ENCODE data around the gene UNC13B. TPM values are rescaled to one million over a fixed set of nuclear protein-coding genes. Genes with fewer than 3 reads are reported as not detected.

UNC13B gene
- total RNA-seq, 4 donors from 2014 or later, result 28.0 to 39.3 (median 34.3) TPM

DNA sequence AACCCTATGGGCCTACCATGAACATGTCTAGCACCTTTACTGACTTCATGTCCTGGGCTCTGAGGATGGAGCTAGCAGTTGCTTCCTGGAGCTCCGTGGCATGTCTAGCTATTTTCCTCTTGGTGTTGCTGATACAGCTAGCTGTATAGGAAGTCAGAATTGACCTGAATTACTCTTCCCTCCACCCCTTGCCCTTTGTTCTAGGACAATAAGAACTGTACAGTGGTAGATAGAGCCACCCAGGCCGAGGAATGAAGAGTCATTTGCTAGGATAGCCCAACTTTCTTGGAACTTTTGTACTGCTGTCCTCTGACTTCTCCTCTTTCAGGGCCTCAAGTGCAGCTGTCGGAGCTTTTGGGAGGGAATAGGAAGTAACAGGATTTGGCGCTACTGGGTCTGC is 218.2 kb downstream of the UNC13B start:
- Histone ChIP-seq H3K27ac (no peak overlapping the region), H3K36me3 (peaks cover 0 to 97% (median 0%) of the 10 kb centered on the region in 3 donors), H3K27me3 (no peaks in the 10 kb centered on the region), H3K9me3 (no peaks in the 10 kb centered on the region), H3K4me3 (no peak overlapping the region), H3K4me1 (no peaks in the 10 kb centered on the region)
- WGBS, 2 donors, result 79 to 86% methylated on average over 4 of the region's 4 CpGs
- TF ChIP-seq EP300 (IDR thresholded peaks at IDR 0.05), result no peak
- TF ChIP-seq, protein P1, sequence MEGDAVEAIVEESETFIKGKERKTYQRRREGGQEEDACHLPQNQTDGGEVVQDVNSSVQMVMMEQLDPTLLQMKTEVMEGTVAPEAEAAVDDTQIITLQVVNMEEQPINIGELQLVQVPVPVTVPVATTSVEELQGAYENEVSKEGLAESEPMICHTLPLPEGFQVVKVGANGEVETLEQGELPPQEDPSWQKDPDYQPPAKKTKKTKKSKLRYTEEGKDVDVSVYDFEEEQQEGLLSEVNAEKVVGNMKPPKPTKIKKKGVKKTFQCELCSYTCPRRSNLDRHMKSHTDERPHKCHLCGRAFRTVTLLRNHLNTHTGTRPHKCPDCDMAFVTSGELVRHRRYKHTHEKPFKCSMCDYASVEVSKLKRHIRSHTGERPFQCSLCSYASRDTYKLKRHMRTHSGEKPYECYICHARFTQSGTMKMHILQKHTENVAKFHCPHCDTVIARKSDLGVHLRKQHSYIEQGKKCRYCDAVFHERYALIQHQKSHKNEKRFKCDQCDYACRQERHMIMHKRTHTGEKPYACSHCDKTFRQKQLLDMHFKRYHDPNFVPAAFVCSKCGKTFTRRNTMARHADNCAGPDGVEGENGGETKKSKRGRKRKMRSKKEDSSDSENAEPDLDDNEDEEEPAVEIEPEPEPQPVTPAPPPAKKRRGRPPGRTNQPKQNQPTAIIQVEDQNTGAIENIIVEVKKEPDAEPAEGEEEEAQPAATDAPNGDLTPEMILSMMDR (IDR thresholded peaks at IDR 0.05), result no peak
- no peak for TF ChIP-seq POLR2A (IDR thresholded peaks at IDR 0.05)
- DNase-seq (ENCODE audit: low spot score in 2 of 2), result no peak

DNA sequence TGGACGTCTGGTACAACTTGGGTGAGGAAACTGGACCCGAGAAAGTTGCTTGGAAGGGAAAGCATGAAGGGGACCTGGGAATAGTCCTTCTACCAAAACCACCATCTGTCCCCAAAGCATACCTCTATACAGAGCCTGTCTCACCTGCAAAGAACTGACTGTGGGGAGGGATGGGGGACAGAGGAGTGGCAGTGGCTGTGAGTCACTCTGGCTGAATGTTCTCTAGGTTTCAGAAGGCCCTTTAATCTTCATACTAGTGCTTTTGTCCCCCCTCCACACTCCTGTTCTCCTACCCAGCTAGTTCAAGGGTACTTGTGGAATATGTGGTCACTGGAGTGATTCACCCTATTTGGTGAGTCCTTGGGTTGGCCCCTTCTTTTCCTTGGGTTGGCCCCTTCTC is 218.8 kb downstream of the UNC13B start:
- Histone ChIP-seq H3K4me3 (no peak overlapping the region), H3K27ac (no peak overlapping the region), H3K9me3 (no peaks in the 10 kb centered on the region), H3K36me3 (peaks cover 0 to 97% (median 0%) of the 10 kb centered on the region in 3 donors), H3K27me3 (no peaks in the 10 kb centered on the region), H3K4me1 (no peaks in the 10 kb centered on the region)
- WGBS, 2 donors, result 90 to 91% methylated on average over 2 of the region's 2 CpGs
- TF ChIP-seq POLR2A (IDR thresholded peaks at IDR 0.05) (no peak), EP300 (IDR thresholded peaks at IDR 0.05) (no peak)
- TF ChIP-seq, protein P1 (IDR thresholded peaks at IDR 0.05), result no peak
- no peak for DNase-seq (ENCODE audit: low spot score in 2 of 2)

DNA sequence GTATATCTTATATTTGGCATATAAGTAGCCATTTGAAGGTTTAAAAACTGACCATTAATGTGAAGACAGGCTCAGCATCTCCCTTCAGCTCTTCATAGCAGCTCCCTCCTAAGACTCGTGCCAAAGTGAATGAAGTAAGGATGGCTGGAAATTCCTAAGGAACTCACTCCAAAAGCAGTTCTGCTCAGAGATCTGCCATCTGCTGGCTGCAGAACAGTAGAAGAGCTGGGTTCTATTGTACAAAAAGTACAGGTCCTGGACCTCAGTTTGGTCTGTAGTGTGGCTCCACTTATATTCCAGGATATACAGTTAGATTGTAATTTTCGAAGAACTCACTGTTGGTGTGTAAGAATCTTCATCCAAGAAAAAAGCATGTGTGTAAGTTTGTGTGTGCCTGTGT is 223.2 kb downstream of the UNC13B start:
- TF ChIP-seq, protein P1 (IDR thresholded peaks at IDR 0.05), result peak in 1 of 5 experiments; percentile 32
- no peak for TF ChIP-seq POLR2A (IDR thresholded peaks at IDR 0.05)
- no peak for DNase-seq (ENCODE audit: low spot score in 2 of 2)
- Histone ChIP-seq H3K27me3 (no peaks in the 10 kb centered on the region), H3K4me3 (no peak overlapping the region), H3K27ac (no peak overlapping the region), H3K36me3 (peaks cover 0 to 97% (median 0%) of the 10 kb centered on the region in 3 donors), H3K4me1 (no peaks in the 10 kb centered on the region), H3K9me3 (no peaks in the 10 kb centered on the region)
- 49 to 52% methylated on average over 2 of the region's 2 CpGs for WGBS, 2 donors

DNA sequence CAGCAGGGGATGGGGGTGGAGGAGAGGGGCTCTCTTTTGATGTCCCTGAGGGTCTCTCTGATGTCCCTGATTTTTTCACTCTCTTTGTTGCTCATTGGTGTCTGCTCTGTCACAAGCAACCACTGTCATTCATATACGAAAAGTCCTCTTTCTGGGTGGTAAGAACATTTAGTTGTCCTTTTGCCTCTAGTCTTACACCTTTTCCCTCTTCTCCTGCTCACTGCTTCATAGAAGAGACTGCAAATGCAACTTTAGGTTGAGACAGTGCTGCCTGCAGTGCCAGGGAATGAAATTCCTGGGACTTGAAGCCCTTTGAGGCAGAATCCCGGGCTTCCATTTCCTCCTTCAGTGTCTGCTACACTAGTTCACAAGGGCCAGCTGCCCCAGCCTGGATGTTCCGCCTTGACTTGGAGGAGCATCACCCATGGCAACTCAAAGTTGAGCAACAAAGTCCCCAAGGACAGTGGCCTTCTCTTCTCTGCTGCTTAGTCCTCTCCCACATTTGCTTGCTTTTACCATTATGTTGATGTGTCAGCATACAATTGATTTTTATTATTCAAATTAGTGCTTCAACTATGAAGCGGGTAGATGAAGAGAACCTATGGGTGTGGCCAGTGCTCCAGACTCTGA is 233.4 kb downstream of the UNC13B start:
- no peaks in the 10 kb centered on the region for H3K27me3 ChIP-seq
- H3K36me3 ChIP-seq, result peaks cover 2 to 86% (median 7%) of the 10 kb centered on the region in 3 donors
- 88 to 92% methylated on average over 4 of the region's 4 CpGs for WGBS, 2 donors
- TF ChIP-seq POLR2A (IDR thresholded peaks at IDR 0.05), result no peak
- TF ChIP-seq, protein P1 (IDR thresholded peaks at IDR 0.05), result no peak
- no peak for TF ChIP-seq EP300 (IDR thresholded peaks at IDR 0.05)
- H3K4me3 ChIP-seq, result no peak overlapping the region
- H3K4me1 ChIP-seq, result no peaks in the 10 kb centered on the region
- H3K9me3 ChIP-seq, result no peaks in the 10 kb centered on the region
- peak in 1 of 2 donors; percentile 13 for DNase-seq (ENCODE audit: low spot score in 2 of 2)
- H3K27ac ChIP-seq, result no peak overlapping the region

DNA sequence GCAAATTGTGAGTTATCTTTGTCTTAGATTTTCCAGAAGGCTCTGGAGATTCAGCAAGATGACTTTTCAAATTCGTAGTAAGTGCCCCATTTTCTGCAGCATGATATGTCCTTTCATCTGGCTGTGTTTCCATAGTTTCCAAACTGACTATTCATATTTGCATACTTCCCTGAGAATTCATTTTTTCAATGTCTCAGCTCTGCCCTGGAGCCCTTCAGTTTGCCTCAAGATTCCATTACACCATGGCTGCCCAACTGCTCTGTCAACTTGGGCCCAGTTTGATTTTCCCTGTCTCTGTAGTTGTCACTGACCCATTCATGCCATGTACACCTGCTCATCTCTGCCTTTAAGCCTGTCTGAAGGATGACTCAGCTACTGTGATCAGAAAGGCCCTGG is 233.9 kb downstream of the UNC13B start:
- Histone ChIP-seq H3K4me1 (no peaks in the 10 kb centered on the region), H3K9me3 (no peaks in the 10 kb centered on the region), H3K27me3 (no peaks in the 10 kb centered on the region), H3K4me3 (no peak overlapping the region), H3K27ac (no peak overlapping the region), H3K36me3 (peaks cover 0 to 86% (median 6%) of the 10 kb centered on the region in 3 donors)
- no peak for DNase-seq (ENCODE audit: low spot score in 2 of 2)
- WGBS, 2 donors, result 63 to 91% methylated on average over 1 of the region's 1 CpG
- TF ChIP-seq, protein P1 (IDR thresholded peaks at IDR 0.05), result no peak
- TF ChIP-seq POLR2A (IDR thresholded peaks at IDR 0.05), result no peak
- no peak for TF ChIP-seq EP300 (IDR thresholded peaks at IDR 0.05)
